ENCODE results near the gene POLR2H. TPM values are rescaled to one million over a fixed set of nuclear protein-coding genes. Genes with fewer than 3 reads are reported as not detected.

POLR2H gene
- polyA plus RNA-seq, 1 donor (not counting 4 experiments of a cell fraction or from before 2014, with no cell fraction given): 202 TPM

DNA sequence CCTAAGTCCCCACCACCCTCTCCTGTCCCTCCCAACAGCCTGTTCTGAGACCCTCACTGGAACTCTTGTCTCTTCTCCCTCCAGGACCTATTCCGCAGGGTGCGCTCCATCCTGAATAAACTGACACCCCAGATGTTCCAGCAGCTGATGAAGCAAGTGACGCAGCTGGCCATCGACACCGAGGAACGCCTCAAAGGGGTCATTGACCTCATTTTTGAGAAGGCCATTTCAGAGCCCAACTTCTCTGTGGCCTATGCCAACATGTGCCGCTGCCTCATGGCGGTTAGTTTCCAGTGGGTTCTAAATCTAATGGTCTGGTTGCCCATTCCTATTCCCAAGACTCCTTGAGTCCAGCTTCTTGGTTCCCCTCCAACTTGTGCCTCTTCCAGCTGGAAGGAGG, 37.8 kb upstream of the POLR2H start:
- H3K9me1 ChIP-seq (ENCODE audit: control insufficient read depth, extremely low read depth, insufficient read depth, low read length): no peaks in the 10 kb centered on the region
- no peak overlapping the region for H3K9ac ChIP-seq (ENCODE audit: control insufficient read depth, extremely low read depth, insufficient read depth, low read length)
- dilution Hi-C loops (cut with MboI; ENCODE audit: extremely low pct_ligation_motif_present, low sequenced_read_pairs): no loop called here
- no peak for TF ChIP-seq EZH2 (IDR thresholded peaks at IDR 0.05; ENCODE audit: low read length)
- TF ChIP-seq, protein P1, sequence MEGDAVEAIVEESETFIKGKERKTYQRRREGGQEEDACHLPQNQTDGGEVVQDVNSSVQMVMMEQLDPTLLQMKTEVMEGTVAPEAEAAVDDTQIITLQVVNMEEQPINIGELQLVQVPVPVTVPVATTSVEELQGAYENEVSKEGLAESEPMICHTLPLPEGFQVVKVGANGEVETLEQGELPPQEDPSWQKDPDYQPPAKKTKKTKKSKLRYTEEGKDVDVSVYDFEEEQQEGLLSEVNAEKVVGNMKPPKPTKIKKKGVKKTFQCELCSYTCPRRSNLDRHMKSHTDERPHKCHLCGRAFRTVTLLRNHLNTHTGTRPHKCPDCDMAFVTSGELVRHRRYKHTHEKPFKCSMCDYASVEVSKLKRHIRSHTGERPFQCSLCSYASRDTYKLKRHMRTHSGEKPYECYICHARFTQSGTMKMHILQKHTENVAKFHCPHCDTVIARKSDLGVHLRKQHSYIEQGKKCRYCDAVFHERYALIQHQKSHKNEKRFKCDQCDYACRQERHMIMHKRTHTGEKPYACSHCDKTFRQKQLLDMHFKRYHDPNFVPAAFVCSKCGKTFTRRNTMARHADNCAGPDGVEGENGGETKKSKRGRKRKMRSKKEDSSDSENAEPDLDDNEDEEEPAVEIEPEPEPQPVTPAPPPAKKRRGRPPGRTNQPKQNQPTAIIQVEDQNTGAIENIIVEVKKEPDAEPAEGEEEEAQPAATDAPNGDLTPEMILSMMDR (optimal IDR thresholded peaks at IDR 0.05 in 1 of 3, IDR thresholded peaks at IDR 0.05 in 1 of 3, conservative IDR thresholded peaks at IDR 0.05 in 1 of 3; ENCODE audit: extremely low read depth in 1 of 3, insufficient read depth in 2 of 3, low read length in 3 of 3): no peak
- H3K4me3 ChIP-seq (ENCODE audit: control insufficient read depth in 2 of 3, extremely low read depth in 1 of 3, insufficient read depth in 2 of 3, low read depth in 1 of 3, low read length in 3 of 3): no peak overlapping the region
- DNase-seq (ENCODE audit: low read depth, low spot score) (no peak), FAIRE-seq (no peak)
- peaks cover 70 to 82% of the 10 kb centered on the region in 2 experiments for H3K36me3 ChIP-seq (ENCODE audit: control insufficient read depth in 2 of 2, extremely low read depth in 1 of 2, insufficient read depth in 2 of 2, low read length in 2 of 2)
- H3K27me3 ChIP-seq (ENCODE audit: control insufficient read depth, extremely low read depth, insufficient read depth, low read length): no peaks in the 10 kb centered on the region
- H3K9me3 ChIP-seq (ENCODE audit: control insufficient read depth, low read depth, low read length): no peaks in the 10 kb centered on the region
- H3K4me1 ChIP-seq (ENCODE audit: control insufficient read depth, extremely low read depth, insufficient read depth, low read length): peaks cover 17% of the 10 kb centered on the region
- no peak overlapping the region for H2AFZ ChIP-seq (ENCODE audit: control insufficient read depth, low read length)
- H3K27ac ChIP-seq (ENCODE audit: control insufficient read depth, insufficient read depth, low read length): no peak overlapping the region
- no peak overlapping the region for H3K4me2 ChIP-seq (ENCODE audit: control insufficient read depth, extremely low read depth, insufficient read depth, low read depth, low read length)
- peaks cover 89% of the 10 kb centered on the region for H3K79me2 ChIP-seq (ENCODE audit: control insufficient read depth, insufficient read depth, low read length)
- H4K20me1 ChIP-seq (ENCODE audit: control insufficient read depth, extremely low read depth, insufficient read depth, low read length): peaks cover 38% of the 10 kb centered on the region

DNA sequence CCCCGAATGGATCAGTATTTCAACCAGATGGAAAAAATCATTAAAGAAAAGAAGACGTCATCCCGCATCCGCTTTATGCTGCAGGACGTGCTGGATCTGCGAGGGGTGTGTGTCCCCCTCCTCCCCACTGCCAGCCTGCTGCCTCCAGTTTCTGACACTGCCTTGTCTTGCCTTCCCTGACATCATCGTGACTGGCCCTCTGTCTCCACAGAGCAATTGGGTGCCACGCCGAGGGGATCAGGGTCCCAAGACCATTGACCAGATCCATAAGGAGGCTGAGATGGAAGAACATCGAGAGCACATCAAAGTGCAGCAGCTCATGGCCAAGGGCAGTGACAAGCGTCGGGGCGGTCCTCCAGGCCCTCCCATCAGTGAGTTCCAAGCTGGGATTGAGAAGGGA, 36.2 kb upstream of the POLR2H start:
- Histone ChIP-seq H3K27ac (ENCODE audit: control insufficient read depth, insufficient read depth, low read length) (no peak overlapping the region), H3K27me3 (ENCODE audit: control insufficient read depth, extremely low read depth, insufficient read depth, low read length) (no peaks in the 10 kb centered on the region), H3K9me3 (ENCODE audit: control insufficient read depth, low read depth, low read length) (no peaks in the 10 kb centered on the region), H3K9me1 (ENCODE audit: control insufficient read depth, extremely low read depth, insufficient read depth, low read length) (no peaks in the 10 kb centered on the region), H3K9ac (ENCODE audit: control insufficient read depth, extremely low read depth, insufficient read depth, low read length) (no peak overlapping the region), H3K79me2 (ENCODE audit: control insufficient read depth, insufficient read depth, low read length) (peaks cover 84% of the 10 kb centered on the region), H3K36me3 (ENCODE audit: control insufficient read depth in 2 of 2, extremely low read depth in 1 of 2, insufficient read depth in 2 of 2, low read length in 2 of 2) (peaks cover 78 to 88% of the 10 kb centered on the region in 2 experiments), H3K4me2 (ENCODE audit: control insufficient read depth, extremely low read depth, insufficient read depth, low read depth, low read length) (no peak overlapping the region), H3K4me3 (ENCODE audit: control insufficient read depth in 2 of 3, extremely low read depth in 1 of 3, insufficient read depth in 2 of 3, low read depth in 1 of 3, low read length in 3 of 3) (no peak overlapping the region), H2AFZ (ENCODE audit: control insufficient read depth, low read length) (no peak overlapping the region), H3K4me1 (ENCODE audit: control insufficient read depth, extremely low read depth, insufficient read depth, low read length) (peaks cover 5% of the 10 kb centered on the region), H4K20me1 (ENCODE audit: control insufficient read depth, extremely low read depth, insufficient read depth, low read length) (peaks cover 25% of the 10 kb centered on the region)
- no peak for DNase-seq (ENCODE audit: low read depth, low spot score)
- no peak for FAIRE-seq
- dilution Hi-C loops (cut with MboI; ENCODE audit: extremely low pct_ligation_motif_present, low sequenced_read_pairs): no loop called here
- no peak for TF ChIP-seq EZH2 (IDR thresholded peaks at IDR 0.05; ENCODE audit: low read length)
- TF ChIP-seq, protein P1 (optimal IDR thresholded peaks at IDR 0.05 in 1 of 3, IDR thresholded peaks at IDR 0.05 in 1 of 3, conservative IDR thresholded peaks at IDR 0.05 in 1 of 3; ENCODE audit: extremely low read depth in 1 of 3, insufficient read depth in 2 of 3, low read length in 3 of 3): no peak
